OCI-M2 (cell line): ENCODE results near the gene CRACR2A.

ENCODE experiments used
- DNase-seq: peaks from one replicate; lab custom pipeline; 2025; ENCODE audit not compliant: unreplicated experiment; lab: John Stamatoyannopoulos, UW

The CRACR2A gene

GRCh38 chr12:3692616-3693365 lies 60.1 kb downstream of the CRACR2A start:
- no peak for DNase-seq

GRCh38 chr12:3686463-3686862 lies 66.4 kb downstream of the CRACR2A start:
- DNase-seq = no peak

GRCh38 chr12:3685830-3686229 lies 67.1 kb downstream of the CRACR2A start:
- DNase-seq = no peak

- DNase-seq = no peak
These were observed 68.4 kb downstream of the CRACR2A start for GRCh38 chr12:3684449-3685051.

- DNase-seq = no peak
These were observed 69.2 kb downstream of the CRACR2A start for GRCh38 chr12:3683670-3684069.

GRCh38 chr12:3681595-3682061 lies 71.3 kb downstream of the CRACR2A start:
- DNase-seq = no peak

- DNase-seq = no peak
These were observed 71.9 kb downstream of the CRACR2A start for GRCh38 chr12:3680919-3681594.

- no peak for DNase-seq
These were observed 73.1 kb downstream of the CRACR2A start for GRCh38 chr12:3679831-3680230.

- DNase-seq = no peak
These were observed 75.3 kb downstream of the CRACR2A start for GRCh38 chr12:3677609-3678008.

GRCh38 chr12:3673981-3674708 lies 78.8 kb downstream of the CRACR2A start:
- no peak for DNase-seq

GRCh38 chr12:3672113-3672509 lies 80.8 kb downstream of the CRACR2A start:
- no peak for DNase-seq

- DNase-seq = no peak
These were observed 81.4 kb downstream of the CRACR2A start for GRCh38 chr12:3671330-3672112.

- DNase-seq = no peak
These were observed 82.8 kb downstream of the CRACR2A start for GRCh38 chr12:3670083-3670620.

GRCh38 chr12:3669594-3669993 lies 83.3 kb downstream of the CRACR2A start:
- DNase-seq = no peak

GRCh38 chr12:3668479-3669165 lies 84.3 kb downstream of the CRACR2A start:
- no peak for DNase-seq

- DNase-seq = no peak
These were observed 85.4 kb downstream of the CRACR2A start for GRCh38 chr12:3667485-3667884.

- no peak for DNase-seq
These were observed 86.5 kb downstream of the CRACR2A start for GRCh38 chr12:3666441-3666840.

- no peak for DNase-seq
These were observed 90.4 kb downstream of the CRACR2A start for GRCh38 chr12:3662521-3662921.

- DNase-seq = no peak
These were observed 91.9 kb downstream of the CRACR2A start for GRCh38 chr12:3661028-3661427.
